Smooth muscle cell (in vitro differentiated cells): ENCODE results near the gene PTH1R. TPM values are rescaled to one million over a fixed set of nuclear protein-coding genes. Genes with fewer than 3 reads are reported as not detected.

Source experiments
- DNase-seq: peaks from one replicate; lab custom pipeline; 2025; ENCODE audit not compliant: unreplicated experiment; lab: John Stamatoyannopoulos, UW
- H2AFZ ChIP-seq: fragments of 200-600 bp; sonication (generic); 2 replicates; pipeline ENCODE4 v1.6.0; 2016; ENCODE audit warnings: antibody characterized with exemption, low read depth, mild to moderate bottlenecking
- H3F3A ChIP-seq: fragments of 200-600 bp; sonication (generic); 2 replicates; pipeline ENCODE4 v1.6.0; 2017; ENCODE audit warnings: antibody characterized with exemption, low read depth
- H3K27ac ChIP-seq: fragments of 200-600 bp; sonication (generic); 2 replicates; pipeline ENCODE4 v1.5.1; 2016; ENCODE audit warnings: low read depth, mild to moderate bottlenecking
- H3K27me3 ChIP-seq: fragments of 200-600 bp; sonication (generic); 2 replicates; pipeline ENCODE4 v1.6.1; 2016; ENCODE audit warnings: low read depth, mild to moderate bottlenecking
- H3K36me3 ChIP-seq: fragments of 200-600 bp; sonication (generic); 2 replicates; pipeline ENCODE4 v1.5.1; 2016; ENCODE audit warnings: low read depth
- H3K4me1 ChIP-seq: fragments of 200-600 bp; sonication (generic); 2 replicates; pipeline ENCODE4 v1.5.1; 2016; ENCODE audit warnings: low read depth
- H3K4me2 ChIP-seq: fragments of 200-600 bp; sonication (generic); 2 replicates; pipeline ENCODE4 v1.6.0; 2016; ENCODE audit warnings: mild to moderate bottlenecking
- H3K4me3 ChIP-seq: fragments of 200-600 bp; sonication (generic); 2 replicates; pipeline ENCODE4 v1.5.1; 2016; ENCODE audit warnings: mild to moderate bottlenecking
- H3K79me2 ChIP-seq: fragments of 200-600 bp; sonication (generic); 2 replicates; pipeline ENCODE4 v1.6.0; 2016; ENCODE audit warnings: low read depth, mild to moderate bottlenecking
- H3K9ac ChIP-seq: fragments of 200-600 bp; sonication (generic); 2 replicates; pipeline ENCODE4 v1.6.0; 2016; ENCODE audit warnings: low read depth
- H3K9me3 ChIP-seq: fragments of 200-600 bp; sonication (generic); replicated peaks from 2 replicates; pipeline ENCODE4 v1.5.1; 2016; ENCODE audit warnings: low read depth
- H4K20me1 ChIP-seq: fragments of 200-600 bp; sonication (generic); 2 replicates; pipeline ENCODE4 v1.6.0; 2016; ENCODE audit warnings: low read depth
- WGBS: methylation state at CpG from one replicate; pipeline ENCODE4 v1.1.7; 2016; ENCODE audit warnings: low lambda C conversion rate; 5-methylcytosine and 5-hydroxymethylcytosine counted together
- polyA plus RNA-seq: library from polyadenylated mRNA; unstranded; fragments of >200 nt; fragmentation: Nextera tagmentation; extraction: Ambion mirVana; gene quantifications from 2 replicates; pipeline ENCODE4 v1.2.1, GENCODE V29; 2016
- total RNA-seq: library from RNA; depleted of rRNA; stranded (reverse); fragments of >200 nt; gene quantifications from 2 replicates; pipeline ENCODE4 v1.2.3, GENCODE V29; 2014
- TF ChIP-seq, protein P1 (sequence below): fragments of 200-600 bp; sonication (generic); IDR thresholded peaks from 2 replicates; pipeline ENCODE4 v1.5.1; 2017; ENCODE audit warnings: borderline replicate concordance, mild to moderate bottlenecking, antibody characterized with exemption; ENCODE audit not compliant: insufficient read depth, poor library complexity, severe bottlenecking

PTH1R gene
- total and polyA plus RNA-seq, 2 experiments from 2014 or later, result 17.7 to 50.6 TPM

- peaks cover 16% of the 10 kb centered on the region for H3K4me1 ChIP-seq
- H3F3A ChIP-seq, result no peaks in the 10 kb centered on the region
- H3K9ac ChIP-seq, result peak overlapping the region; percentile 63
- H3K27me3 ChIP-seq, result no peaks in the 10 kb centered on the region
- peak; percentile 49 for DNase-seq
- H4K20me1 ChIP-seq, result peaks cover 23% of the 10 kb centered on the region
- peak overlapping the region; percentile 90 for H3K4me2 ChIP-seq
- peaks cover 28% of the 10 kb centered on the region for H3K79me2 ChIP-seq
- H2AFZ ChIP-seq, result peak overlapping the region; percentile 82
- H3K4me3 ChIP-seq, result peak overlapping the region; percentile 67
- no peak overlapping the region for H3K27ac ChIP-seq
- TF ChIP-seq, protein P1, sequence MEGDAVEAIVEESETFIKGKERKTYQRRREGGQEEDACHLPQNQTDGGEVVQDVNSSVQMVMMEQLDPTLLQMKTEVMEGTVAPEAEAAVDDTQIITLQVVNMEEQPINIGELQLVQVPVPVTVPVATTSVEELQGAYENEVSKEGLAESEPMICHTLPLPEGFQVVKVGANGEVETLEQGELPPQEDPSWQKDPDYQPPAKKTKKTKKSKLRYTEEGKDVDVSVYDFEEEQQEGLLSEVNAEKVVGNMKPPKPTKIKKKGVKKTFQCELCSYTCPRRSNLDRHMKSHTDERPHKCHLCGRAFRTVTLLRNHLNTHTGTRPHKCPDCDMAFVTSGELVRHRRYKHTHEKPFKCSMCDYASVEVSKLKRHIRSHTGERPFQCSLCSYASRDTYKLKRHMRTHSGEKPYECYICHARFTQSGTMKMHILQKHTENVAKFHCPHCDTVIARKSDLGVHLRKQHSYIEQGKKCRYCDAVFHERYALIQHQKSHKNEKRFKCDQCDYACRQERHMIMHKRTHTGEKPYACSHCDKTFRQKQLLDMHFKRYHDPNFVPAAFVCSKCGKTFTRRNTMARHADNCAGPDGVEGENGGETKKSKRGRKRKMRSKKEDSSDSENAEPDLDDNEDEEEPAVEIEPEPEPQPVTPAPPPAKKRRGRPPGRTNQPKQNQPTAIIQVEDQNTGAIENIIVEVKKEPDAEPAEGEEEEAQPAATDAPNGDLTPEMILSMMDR, result no peak
- WGBS, result 2% methylated on average over 27 of the region's 83 CpGs
- no peaks in the 10 kb centered on the region for H3K9me3 ChIP-seq
- no peaks in the 10 kb centered on the region for H3K36me3 ChIP-seq
These were observed 4.3 kb downstream of the PTH1R start for GRCh38 chr3:46881596-46882376.

DNA sequence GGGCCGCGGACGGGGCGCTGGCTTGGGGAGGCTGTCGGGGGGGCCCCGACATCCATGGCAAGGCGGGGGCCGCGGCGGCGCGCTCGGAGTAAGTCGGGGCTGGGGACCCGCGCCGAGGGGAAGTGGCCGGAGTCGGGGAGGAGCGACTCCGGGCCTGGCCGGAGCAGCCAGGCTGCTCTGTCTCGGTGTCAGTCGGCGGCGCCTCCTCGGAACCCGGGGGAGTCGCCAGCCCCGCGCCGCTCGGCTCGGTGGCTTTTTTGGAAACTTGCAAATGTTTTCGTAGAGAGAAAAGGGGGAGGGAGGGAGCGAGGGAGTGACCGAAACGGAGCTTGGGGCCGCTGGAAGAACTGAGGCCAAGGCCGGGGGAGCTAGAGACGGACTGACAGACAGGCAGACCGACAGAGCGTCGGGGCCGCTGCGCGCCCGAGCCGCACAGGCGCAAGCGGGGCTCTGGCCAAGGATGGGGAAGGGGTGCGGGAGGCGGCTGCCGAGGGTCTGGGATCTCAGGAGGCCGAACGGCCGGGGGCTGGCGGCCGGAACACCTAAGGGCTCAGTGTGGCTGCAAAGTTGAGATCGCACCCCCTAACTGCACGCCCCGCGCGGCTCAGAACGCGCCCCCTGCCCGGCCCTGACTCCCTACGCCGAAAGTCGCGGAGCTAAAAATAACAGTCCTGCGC lies 5.0 kb downstream of the PTH1R start:
- TF ChIP-seq, protein P1, result no peak
- no peaks in the 10 kb centered on the region for H3K27me3 ChIP-seq
- WGBS, result under 1% methylated on average over 55 of the region's 72 CpGs
- H3K9ac ChIP-seq, result peak overlapping the region; percentile 71
- H3K79me2 ChIP-seq, result peaks cover 31% of the 10 kb centered on the region
- H3K27ac ChIP-seq, result no peak overlapping the region
- peaks cover 27% of the 10 kb centered on the region for H4K20me1 ChIP-seq
- H3F3A ChIP-seq, result no peaks in the 10 kb centered on the region
- H3K4me3 ChIP-seq, result peak overlapping the region; percentile 67
- H3K4me2 ChIP-seq, result peak overlapping the region; percentile 90
- H2AFZ ChIP-seq, result peak overlapping the region; percentile 64
- no peaks in the 10 kb centered on the region for H3K36me3 ChIP-seq
- H3K9me3 ChIP-seq, result no peaks in the 10 kb centered on the region
- peaks cover 16% of the 10 kb centered on the region for H3K4me1 ChIP-seq
- peak; percentile 56 for DNase-seq

GRCh38 chr3:46883054-46883829 lies 5.7 kb downstream of the PTH1R start:
- Histone ChIP-seq H3K27me3 (no peaks in the 10 kb centered on the region), H3K4me2 (peak overlapping the region; percentile 90), H3K27ac (no peak overlapping the region), H4K20me1 (peaks cover 34% of the 10 kb centered on the region), H3F3A (no peaks in the 10 kb centered on the region), H2AFZ (peak overlapping the region; percentile 64), H3K9me3 (no peaks in the 10 kb centered on the region), H3K4me3 (peak overlapping the region; percentile 67), H3K4me1 (peaks cover 13% of the 10 kb centered on the region), H3K36me3 (no peaks in the 10 kb centered on the region), H3K79me2 (peaks cover 32% of the 10 kb centered on the region), H3K9ac (peak overlapping the region; percentile 71)
- TF ChIP-seq, protein P1, result no peak
- DNase-seq, result peak; percentile 31
- WGBS, result 2% methylated on average over 12 of the region's 78 CpGs
